Raji (cell line): ENCODE data around the gene PDZD8.

Experiments
- POLR2A ChIP-seq: IDR thresholded peaks from 2 replicates; pipeline ENCODE4 v1.6.1; 2011; ENCODE audit warnings: low read depth, low read length, control low read depth; ENCODE audit not compliant: insufficient read depth

PDZD8 gene

GRCh38 chr10:117261501-117261900, 113.7 kb downstream of the PDZD8 start:
- no peak for TF ChIP-seq POLR2A

- no peak for TF ChIP-seq POLR2A
Measured at GRCh38 chr10:117260084-117260483, 115.2 kb downstream of the PDZD8 start.

- no peak for TF ChIP-seq POLR2A
Measured at GRCh38 chr10:117259279-117259678, 116.0 kb downstream of the PDZD8 start.

GRCh38 chr10:117257721-117258120, 117.5 kb downstream of the PDZD8 start:
- no peak for TF ChIP-seq POLR2A

- no peak for TF ChIP-seq POLR2A
Measured at GRCh38 chr10:117256910-117257309, 118.3 kb downstream of the PDZD8 start.

GRCh38 chr10:117255835-117256460, 119.3 kb downstream of the PDZD8 start:
- no peak for TF ChIP-seq POLR2A

- no peak for TF ChIP-seq POLR2A
Measured at GRCh38 chr10:117254774-117255735, 120.2 kb downstream of the PDZD8 start.

GRCh38 chr10:117254338-117254737, 120.9 kb downstream of the PDZD8 start:
- no peak for TF ChIP-seq POLR2A

GRCh38 chr10:117253908-117254307, 121.3 kb downstream of the PDZD8 start:
- TF ChIP-seq POLR2A, result no peak

- TF ChIP-seq POLR2A, result no peak
Measured at GRCh38 chr10:117250411-117250810, 124.8 kb downstream of the PDZD8 start.

- no peak for TF ChIP-seq POLR2A
Measured at GRCh38 chr10:117249493-117250093, 125.6 kb downstream of the PDZD8 start.

GRCh38 chr10:117248750-117249465, 126.3 kb downstream of the PDZD8 start:
- TF ChIP-seq POLR2A, result no peak

- no peak for TF ChIP-seq POLR2A
Measured at GRCh38 chr10:117246997-117247671, 128.1 kb downstream of the PDZD8 start.

- TF ChIP-seq POLR2A, result no peak
Measured at GRCh38 chr10:117242463-117242832, 132.8 kb downstream of the PDZD8 start.
